NCI-H2227 treated with DMSO at 0.1 percent for 48 hours (cell line): Measurements from ENCODE around the gene FOXN4.

Experiments
- DNase-seq: peaks from one replicate; lab custom pipeline; 2025; lab: John Stamatoyannopoulos, UW

Gene FOXN4

GRCh38 chr12:109281452-109281851 is 27.6 kb downstream of the FOXN4 start:
- DNase-seq: no peak

- DNase-seq: no peak
Observed at GRCh38 chr12:109279525-109279924, 29.6 kb downstream of the FOXN4 start.

- no peak for DNase-seq
Observed at GRCh38 chr12:109278912-109279311, 30.2 kb downstream of the FOXN4 start.

GRCh38 chr12:109277899-109278762 is 31.0 kb downstream of the FOXN4 start:
- DNase-seq: no peak

GRCh38 chr12:109277255-109277898 is 31.7 kb downstream of the FOXN4 start:
- no peak for DNase-seq

GRCh38 chr12:109276160-109276559 is 32.9 kb downstream of the FOXN4 start:
- DNase-seq: no peak

- DNase-seq: no peak
Observed at GRCh38 chr12:109275173-109275572, 33.9 kb downstream of the FOXN4 start.

- no peak for DNase-seq
Observed at GRCh38 chr12:109274381-109274780, 34.7 kb downstream of the FOXN4 start.

- peak; percentile 46 for DNase-seq
Observed at GRCh38 chr12:109273354-109273753, 35.7 kb downstream of the FOXN4 start.

- DNase-seq: no peak
Observed at GRCh38 chr12:109271418-109271817, 37.7 kb downstream of the FOXN4 start.

- DNase-seq: no peak
Observed at GRCh38 chr12:109270494-109270893, 38.6 kb downstream of the FOXN4 start.

- DNase-seq: no peak
Observed at GRCh38 chr12:109269428-109269827, 39.7 kb downstream of the FOXN4 start.

GRCh38 chr12:109268896-109269295 is 40.2 kb downstream of the FOXN4 start:
- DNase-seq: no peak

- DNase-seq: no peak
Observed at GRCh38 chr12:109267361-109267760, 41.7 kb downstream of the FOXN4 start.

- no peak for DNase-seq
Observed at GRCh38 chr12:109266106-109266879, 42.8 kb downstream of the FOXN4 start.

- no peak for DNase-seq
Observed at GRCh38 chr12:109264943-109265650, 44.0 kb downstream of the FOXN4 start.

GRCh38 chr12:109264095-109264942 is 44.8 kb downstream of the FOXN4 start:
- DNase-seq: no peak

- DNase-seq: no peak
Observed at GRCh38 chr12:109263439-109263838, 45.6 kb downstream of the FOXN4 start.

- no peak for DNase-seq
Observed at GRCh38 chr12:109261939-109262338, 47.1 kb downstream of the FOXN4 start.

GRCh38 chr12:109261087-109261486 is 48.0 kb downstream of the FOXN4 start:
- DNase-seq: no peak

- no peak for DNase-seq
Observed at GRCh38 chr12:109259545-109259895, 49.6 kb downstream of the FOXN4 start.
